Lower leg skin (tissue), 4 donors: Measurements from ENCODE around the gene SSTR1. TPM values are rescaled to one million over a fixed set of nuclear protein-coding genes. Genes with fewer than 3 reads are reported as not detected.

Source experiments
- DNase-seq, 2 donors: peaks; one replicate each; pipeline ENCODE4 v3.0.0-alpha.2; 2019; ENCODE audit warnings: low spot score in 2 of 2
- H3K4me3 ChIP-seq: fragments of 200-600 bp; sonication (generic); 2 replicates; pipeline ENCODE4 v1.5.1; 2017; ENCODE audit warnings: mild to moderate bottlenecking, low read depth; ENCODE audit not compliant: poor library complexity, severe bottlenecking
- CTCF ChIP-seq, 3 donors: fragments of 450-650 bp; IDR thresholded peaks; one replicate each; pipeline ENCODE4 v1.5.1; 2016; ENCODE audit warnings: antibody characterized with exemption in 3 of 3, mild to moderate bottlenecking in 3 of 3, moderate library complexity in 2 of 3
- POLR2A ChIP-seq, 2 donors: fragments of 450-650 bp; IDR thresholded peaks; one replicate each; pipeline ENCODE4 v1.6.1; 2016 to 2017; ENCODE audit warnings: antibody characterized with exemption in 2 of 2, mild to moderate bottlenecking in 1 of 2, moderate library complexity in 1 of 2
- WGBS, 2 donors: methylation state at CpG; one replicate each; pipeline ENCODE4 v1.1.5; 2018; 5-methylcytosine and 5-hydroxymethylcytosine counted together
- intact Hi-C: fragments of 100-400 bp; cut with DNase I; formaldehyde crosslinking; loops from one replicate; pipeline ENCODE4 v1.15.0; 2023; ENCODE audit warnings: low total_unique reads
- total RNA-seq, 4 donors: library from RNA; depleted of rRNA; stranded (reverse); fragments of >200 nt; gene quantifications; one replicate each; pipeline ENCODE4 v1.1.0, GENCODE V29; 2016

Gene SSTR1, protein sequence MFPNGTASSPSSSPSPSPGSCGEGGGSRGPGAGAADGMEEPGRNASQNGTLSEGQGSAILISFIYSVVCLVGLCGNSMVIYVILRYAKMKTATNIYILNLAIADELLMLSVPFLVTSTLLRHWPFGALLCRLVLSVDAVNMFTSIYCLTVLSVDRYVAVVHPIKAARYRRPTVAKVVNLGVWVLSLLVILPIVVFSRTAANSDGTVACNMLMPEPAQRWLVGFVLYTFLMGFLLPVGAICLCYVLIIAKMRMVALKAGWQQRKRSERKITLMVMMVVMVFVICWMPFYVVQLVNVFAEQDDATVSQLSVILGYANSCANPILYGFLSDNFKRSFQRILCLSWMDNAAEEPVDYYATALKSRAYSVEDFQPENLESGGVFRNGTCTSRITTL
- total RNA-seq, result 1 to 10 TPM in 1 of 4 donors, under 1 TPM in 3; 0.07 to 1.2 (median 0.49) TPM

- DNase-seq, result no peak
- TF ChIP-seq CTCF (IDR thresholded peaks at IDR 0.05) (no peak), POLR2A (IDR thresholded peaks at IDR 0.05) (no peak)
- 1 to 4% methylated on average over 34 to 37 of the region's 49 CpGs for WGBS, 2 donors
These were observed at the start of gene SSTR1 for GRCh38 chr14:38207736-38208617. Gene SSTR1, plus strand, starts transcription at chr14:38207904. Its CDS starts 1,486 bp downstream, at chr14:38209390.

DNA sequence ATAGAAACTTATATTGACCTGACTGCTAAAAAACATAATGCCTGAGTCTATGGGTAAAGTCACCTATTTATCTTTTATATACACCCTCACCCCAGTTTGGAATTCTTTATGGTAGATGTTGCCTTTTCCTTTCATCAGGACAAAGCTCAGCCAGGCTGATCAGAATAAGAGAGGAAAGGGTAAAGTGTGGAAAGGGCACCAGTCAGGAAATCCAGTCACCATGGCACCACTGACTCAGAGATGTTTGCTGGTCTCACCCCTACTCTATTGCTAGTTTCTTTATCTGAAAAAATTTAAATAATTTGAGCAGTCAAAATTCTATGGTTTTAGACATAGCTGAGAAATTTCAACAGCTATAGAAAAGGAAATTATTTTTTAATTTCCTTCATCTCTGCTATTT is 49.2 kb upstream of the SSTR1 start:
- no peak for TF ChIP-seq CTCF (IDR thresholded peaks at IDR 0.05)
- no peak for TF ChIP-seq POLR2A (IDR thresholded peaks at IDR 0.05)
- no peak overlapping the region for H3K4me3 ChIP-seq
- intact Hi-C loops, result no loop called here
- no peak for DNase-seq

More at GRCh38 chr14:38207736-38208617, at the start of gene SSTR1:
- intact Hi-C loops, result no loop called here
- peak within 1 kb of the TSS; percentile 11 for H3K4me3 ChIP-seq

DNA sequence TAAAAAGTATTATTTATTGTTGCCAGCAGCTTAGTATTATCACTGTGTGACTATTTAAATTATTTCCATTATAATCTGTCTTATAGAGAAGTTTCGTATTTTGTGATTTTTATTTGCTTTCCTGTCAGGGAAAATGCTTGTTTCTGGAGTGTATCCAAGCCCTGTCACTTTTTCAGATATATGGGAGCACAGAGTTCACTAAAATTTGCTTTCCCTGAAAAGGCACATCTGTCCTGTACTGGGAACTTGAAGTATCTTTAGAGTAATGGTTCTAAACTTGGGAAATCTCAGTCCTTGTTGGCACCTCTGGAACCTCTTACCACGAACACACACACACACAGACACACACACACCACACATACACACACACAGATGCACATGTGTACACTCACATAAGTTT is 39.3 kb upstream of the SSTR1 start:
- intact Hi-C loops, result no loop called here
- 31 to 64% methylated on average over 2 of the region's 2 CpGs for whole genome bisulfite sequencing, 2 donors
- TF ChIP-seq CTCF (IDR thresholded peaks at IDR 0.05), result no peak
- TF ChIP-seq POLR2A (IDR thresholded peaks at IDR 0.05), result no peak
- DNase-seq, result no peak
- H3K4me3 ChIP-seq, result no peak overlapping the region

DNA sequence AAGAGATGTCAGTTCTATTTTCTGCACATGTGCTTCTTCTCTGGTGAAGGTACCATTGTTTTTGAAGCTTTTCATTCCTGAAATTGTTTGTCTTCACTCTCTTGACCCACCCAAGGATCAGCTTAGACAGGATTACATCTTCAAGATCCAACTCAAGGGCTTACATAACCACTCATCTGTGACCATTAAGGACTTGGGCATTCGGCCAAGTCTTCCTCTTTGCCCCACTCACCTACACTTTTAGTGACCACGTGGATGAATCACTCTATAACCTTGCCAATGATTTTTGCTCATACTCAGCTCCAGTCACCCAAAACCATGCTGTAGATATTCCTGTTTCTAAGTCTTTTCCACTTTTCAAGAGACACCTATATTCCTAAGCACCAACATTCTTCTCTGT is 36.5 kb upstream of the SSTR1 start:
- TF ChIP-seq CTCF (IDR thresholded peaks at IDR 0.05), result no peak
- no peak for TF ChIP-seq POLR2A (IDR thresholded peaks at IDR 0.05)
- WGBS, 2 donors, result 47 to 48% methylated on average over 2 of the region's 2 CpGs
- H3K4me3 ChIP-seq, result no peak overlapping the region
- no peak for DNase-seq
- intact Hi-C loops, result no loop called here

- no peak overlapping the region for H3K4me3 ChIP-seq
- DNase-seq, result no peak
- intact Hi-C loops, result no loop called here
- TF ChIP-seq POLR2A (IDR thresholded peaks at IDR 0.05), result no peak
- TF ChIP-seq CTCF (IDR thresholded peaks at IDR 0.05), result no peak
- WGBS, 2 donors, result 89 to 92% methylated on average over 2 of the region's 2 CpGs
These were observed 33.0 kb upstream of the SSTR1 start for GRCh38 chr14:38174711-38175110.
